Choroid plexus epithelial cell (primary cell): ENCODE results near the gene NOC4L.
"Not testable (repeated sequence)": the region's sequence is repeated elsewhere in the genome, so short reads cannot be mapped to it uniquely, and the experiment has no call there.

ENCODE experiments used
- DNase-seq: peaks from one replicate; pipeline ENCODE4 v3.0.0-alpha.2; 2010; ENCODE audit warnings: low read depth
- H3K4me3 ChIP-seq: 2 replicates; pipeline ENCODE4 v1.5.1; 2011; ENCODE audit warnings: low read depth, mild to moderate bottlenecking, control low read depth, low read length, moderate library complexity
- TF ChIP-seq, protein P1 (sequence below): conservative IDR thresholded peaks from 2 replicates; pipeline ENCODE4 v1.5.1; 2011; ENCODE audit warnings: low read depth, mild to moderate bottlenecking, control low read depth, inconsistent platforms, low read length, moderate library complexity

Gene NOC4L

GRCh38 chr12:132144810-132145168, 532 bp downstream of the NOC4L start:
- TF ChIP-seq, protein P1, sequence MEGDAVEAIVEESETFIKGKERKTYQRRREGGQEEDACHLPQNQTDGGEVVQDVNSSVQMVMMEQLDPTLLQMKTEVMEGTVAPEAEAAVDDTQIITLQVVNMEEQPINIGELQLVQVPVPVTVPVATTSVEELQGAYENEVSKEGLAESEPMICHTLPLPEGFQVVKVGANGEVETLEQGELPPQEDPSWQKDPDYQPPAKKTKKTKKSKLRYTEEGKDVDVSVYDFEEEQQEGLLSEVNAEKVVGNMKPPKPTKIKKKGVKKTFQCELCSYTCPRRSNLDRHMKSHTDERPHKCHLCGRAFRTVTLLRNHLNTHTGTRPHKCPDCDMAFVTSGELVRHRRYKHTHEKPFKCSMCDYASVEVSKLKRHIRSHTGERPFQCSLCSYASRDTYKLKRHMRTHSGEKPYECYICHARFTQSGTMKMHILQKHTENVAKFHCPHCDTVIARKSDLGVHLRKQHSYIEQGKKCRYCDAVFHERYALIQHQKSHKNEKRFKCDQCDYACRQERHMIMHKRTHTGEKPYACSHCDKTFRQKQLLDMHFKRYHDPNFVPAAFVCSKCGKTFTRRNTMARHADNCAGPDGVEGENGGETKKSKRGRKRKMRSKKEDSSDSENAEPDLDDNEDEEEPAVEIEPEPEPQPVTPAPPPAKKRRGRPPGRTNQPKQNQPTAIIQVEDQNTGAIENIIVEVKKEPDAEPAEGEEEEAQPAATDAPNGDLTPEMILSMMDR: no peak
- no peak for DNase-seq
- peak overlapping the region; percentile 91 for H3K4me3 ChIP-seq

DNA sequence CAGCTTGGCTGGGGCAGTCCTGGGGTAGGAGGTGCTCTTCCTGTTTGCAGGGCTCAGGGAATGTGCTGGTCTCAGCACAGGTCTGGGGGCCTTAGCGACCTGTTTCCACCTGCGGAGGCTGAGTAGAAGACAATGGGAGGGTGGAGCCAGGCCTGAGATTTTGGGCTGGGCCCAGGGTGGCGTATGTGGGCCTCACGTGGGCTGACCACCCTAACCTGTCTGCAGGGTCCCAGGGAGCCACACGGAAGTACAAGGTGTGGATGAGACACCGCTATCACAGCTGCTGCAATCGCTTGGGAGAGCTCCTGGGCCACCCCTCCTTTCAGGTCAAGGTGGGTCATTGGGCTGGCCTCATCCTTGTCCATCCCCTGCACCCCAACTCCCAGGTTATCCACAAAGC, 1.1 kb downstream of the NOC4L start:
- H3K4me3 ChIP-seq: peak overlapping the region; percentile 91
- TF ChIP-seq, protein P1: no peak
- DNase-seq: no peak

DNA sequence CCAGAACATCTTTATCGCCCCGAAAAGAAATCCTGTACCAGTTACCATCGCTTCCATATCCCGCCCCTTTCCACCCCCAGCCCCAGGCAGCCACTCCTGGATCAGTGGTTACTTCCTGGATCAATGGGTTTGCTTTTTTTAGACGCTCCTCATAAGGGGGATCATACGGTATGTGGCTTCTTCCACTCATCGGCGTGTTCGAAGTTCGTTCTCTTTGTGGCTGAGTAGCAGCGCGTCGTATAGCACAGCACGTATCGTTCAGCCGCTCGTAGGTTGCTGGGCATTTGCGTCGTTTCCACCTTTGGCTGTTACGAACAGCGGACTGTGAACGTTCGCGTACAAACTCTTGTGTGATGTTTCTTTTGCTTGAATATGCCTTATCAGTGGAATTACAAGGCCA, 1.8 kb downstream of the NOC4L start:
- TF ChIP-seq, protein P1: no peak
- DNase-seq: no peak
- no peak overlapping the region for H3K4me3 ChIP-seq

- TF ChIP-seq, protein P1: no peak
- no peak overlapping the region for H3K4me3 ChIP-seq
Observed at GRCh38 chr12:132146772-132147422, 2.6 kb downstream of the NOC4L start.

GRCh38 chr12:132147423-132148367, 3.4 kb downstream of the NOC4L start:
- TF ChIP-seq, protein P1: no peak
- DNase-seq: no peak
- H3K4me3 ChIP-seq: no peak overlapping the region

More at GRCh38 chr12:132146772-132147422, 2.6 kb downstream of the NOC4L start:
- no peak for DNase-seq

DNA sequence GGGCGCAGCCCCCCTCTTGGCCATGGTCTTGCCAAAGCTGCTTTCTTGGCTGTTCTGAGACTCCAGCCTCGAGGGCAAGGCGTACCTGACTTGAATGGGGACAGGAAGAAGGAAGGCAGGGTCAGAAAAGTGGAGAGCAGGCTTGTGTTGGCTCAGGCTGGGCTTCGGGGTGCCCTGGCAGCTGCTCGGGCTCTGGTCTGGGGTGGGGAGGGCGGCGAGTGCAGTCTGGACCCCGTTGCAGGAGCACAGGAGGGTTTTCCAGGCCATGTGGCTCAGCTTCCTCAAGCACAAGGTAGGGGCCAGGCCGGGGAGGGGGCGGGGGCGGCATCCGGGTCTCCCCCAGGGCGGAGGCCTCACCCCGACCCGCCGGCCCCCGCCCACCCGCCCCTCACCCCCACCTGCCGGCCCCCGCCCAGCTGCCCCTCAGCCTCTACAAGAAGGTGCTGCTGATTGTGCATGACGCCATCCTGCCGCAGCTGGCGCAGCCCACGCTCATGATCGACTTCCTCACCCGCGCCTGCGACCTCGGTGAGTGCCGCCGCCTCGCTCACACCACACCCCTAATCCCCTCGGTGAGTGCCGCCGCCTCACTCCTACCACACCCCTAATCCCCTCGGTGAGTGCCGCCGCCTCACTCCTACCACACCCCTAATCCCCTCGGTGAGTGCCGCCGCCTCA, 4.2 kb downstream of the NOC4L start:
- TF ChIP-seq, protein P1: no peak
- no peak overlapping the region for H3K4me3 ChIP-seq
- no peak for DNase-seq

GRCh38 chr12:132149526-132149925, 5.3 kb downstream of the NOC4L start:
- H3K4me3 ChIP-seq, DNase-seq: not testable (repeated sequence)
